Thyroid gland (tissue), 4 donors: ENCODE results near the gene ECSIT. TPM values are rescaled to one million over a fixed set of nuclear protein-coding genes. Genes with fewer than 3 reads are reported as not detected.

Experiments used
- DNase-seq, 2 donors: peaks; one replicate each; pipeline ENCODE4 v3.0.0-alpha.2; 2019
- H3K27ac ChIP-seq, 3 donors: fragments of 200-600 bp; sonication (generic); 1 replicate in 2 of 3; 2 replicates in 1 of 3; pipeline ENCODE4 v1.5.1; 2016 to 2019; ENCODE audit warnings: mild to moderate bottlenecking in 1 of 3, moderate library complexity in 1 of 3
- H3K27me3 ChIP-seq: fragments of 200-600 bp; sonication (generic); one replicate; pipeline ENCODE4 v1.5.1; 2019
- H3K36me3 ChIP-seq, 2 donors: fragments of 200-600 bp; sonication (generic); one replicate each; pipeline ENCODE4 v1.5.1; 2016 to 2019
- H3K4me1 ChIP-seq, 2 donors: fragments of 200-600 bp; sonication (generic); one replicate each; pipeline ENCODE4 v1.5.1; 2017 to 2019
- H3K4me3 ChIP-seq, 3 donors: fragments of 200-600 bp; sonication (generic); replicated peaks in 1 of 3; 1 replicate in 2 of 3; 2 replicates in 1 of 3; pipeline ENCODE4 v1.5.1; 2016; ENCODE audit warnings: mild to moderate bottlenecking in 1 of 3
- H3K9me3 ChIP-seq: fragments of 200-600 bp; sonication (generic); one replicate; pipeline ENCODE4 v1.5.1; 2017
- CTCF ChIP-seq, 6 experiments: fragments of 200-600 bp in 3 of 6; fragments of 450-650 bp in 3 of 6; sonication (generic) in 3 of 6; IDR thresholded peaks; one replicate each; pipeline ENCODE4 v1.5.1; 2016 to 2019; ENCODE audit warnings: antibody characterized with exemption in 6 of 6, mild to moderate bottlenecking in 2 of 6, inconsistent platforms in 1 of 6, moderate library complexity in 1 of 6
- POLR2A ChIP-seq, 2 donors: fragments of 450-650 bp; IDR thresholded peaks; one replicate each; pipeline ENCODE4 v1.6.1; 2017; ENCODE audit warnings: antibody characterized with exemption in 2 of 2, mild to moderate bottlenecking in 2 of 2, moderate library complexity in 1 of 2
- WGBS, 2 donors: methylation state at CpG; one replicate each; pipeline ENCODE4 v1.1.5; 2017; 5-methylcytosine and 5-hydroxymethylcytosine counted together
- intact Hi-C: fragments of 100-400 bp; cut with DNase I; formaldehyde crosslinking; loops from one replicate; pipeline ENCODE4 v1.15.1; 2023
- total RNA-seq, 4 donors: library from RNA; depleted of rRNA; stranded (reverse); fragments of >200 nt; gene quantifications; one replicate each; pipeline ENCODE4 v1.2.3, GENCODE V29; 2016

Gene ECSIT
- total RNA-seq, 4 donors from 2014 or later = 36.5 to 77.5 (median 68.9) TPM

DNA sequence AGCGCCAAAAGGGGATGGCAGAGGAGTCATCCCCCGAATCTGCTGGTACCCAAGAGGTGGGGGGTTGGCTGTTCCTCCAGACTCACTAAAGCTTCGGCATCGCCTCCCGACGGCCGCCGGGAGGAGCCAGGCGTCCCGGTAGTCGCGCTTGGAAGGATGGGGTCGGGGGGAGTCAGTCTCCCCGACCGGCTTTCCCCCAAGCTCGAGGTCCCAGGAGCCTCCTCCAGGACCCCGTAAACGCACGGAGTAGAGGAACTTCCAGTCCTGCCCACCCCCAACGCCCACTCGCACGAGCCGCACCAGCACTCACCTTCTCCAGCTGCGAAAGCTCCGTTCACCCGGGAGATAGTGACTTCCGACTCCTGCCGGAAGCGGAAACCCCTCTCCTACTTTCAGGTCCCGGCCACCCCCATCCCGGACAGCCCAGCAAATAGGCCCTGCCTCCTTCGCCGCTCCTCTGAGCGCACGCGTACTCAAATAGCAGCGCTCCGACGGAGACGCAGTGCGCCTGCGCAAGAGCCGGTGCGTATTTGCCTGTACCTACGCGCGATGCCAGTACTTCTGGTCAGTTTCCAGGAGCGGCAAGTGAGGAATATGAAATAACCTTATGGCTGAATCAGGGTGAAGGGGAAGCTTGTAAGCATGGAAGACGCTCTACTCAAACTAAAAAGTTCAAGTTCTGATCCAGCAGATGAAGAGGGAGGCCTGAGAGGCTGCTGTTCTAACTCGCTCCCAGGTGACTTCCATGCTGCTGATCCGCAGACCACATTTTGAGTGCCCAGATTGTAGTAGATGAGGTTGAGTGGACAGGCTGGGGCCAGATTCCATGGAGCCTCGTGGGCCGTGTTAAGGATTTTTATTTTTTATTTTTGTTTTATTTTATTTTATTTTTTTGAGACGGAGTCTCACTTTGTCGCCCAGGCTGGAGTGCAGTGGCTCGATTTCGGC lies 30.2 kb upstream of the ECSIT start, which contains the start of gene ELOF1:
Gene ELOF1, minus strand, starts transcription at position 350 of the 948 bp plus-strand sequence. CDS start 4,883 bp downstream, outside the sequence.
- no peaks in the 10 kb centered on the region for H3K27me3 ChIP-seq
- peak in 3 of 6 experiments; percentile 10 to 34 (median 15) for TF ChIP-seq CTCF (IDR thresholded peaks at IDR 0.05)
- peak in 1 of 2 donors; percentile 88 for TF ChIP-seq POLR2A (IDR thresholded peaks at IDR 0.05)
- H3K9me3 ChIP-seq = no peaks in the 10 kb centered on the region
- peak within 1 kb of the TSS; percentile 63 to 93 (median 63) for H3K4me3 ChIP-seq
- H3K4me1 ChIP-seq = peaks cover 14 to 15% of the 10 kb centered on the region in 2 donors
- intact Hi-C loops = no loop called here
- H3K27ac ChIP-seq = peak within 1 kb of the TSS; percentile 33 to 78 (median 39)
- 5 to 9% methylated on average over 20 to 39 of the region's 57 CpGs for WGBS, 2 donors
- DNase-seq = peak; percentile 99
- peaks cover 0 to under 1% of the 10 kb centered on the region in 2 donors for H3K36me3 ChIP-seq

- no peak for DNase-seq
- TF ChIP-seq POLR2A (IDR thresholded peaks at IDR 0.05) = no peak
- no peak for TF ChIP-seq CTCF (IDR thresholded peaks at IDR 0.05)
- Histone ChIP-seq H3K9me3 (no peaks in the 10 kb centered on the region), H3K36me3 (peaks cover 15 to 17% of the 10 kb centered on the region in 2 donors), H3K4me3 (no peak overlapping the region), H3K27ac (no peak overlapping the region), H3K4me1 (peaks cover 14 to 15% of the 10 kb centered on the region in 2 donors), H3K27me3 (no peaks in the 10 kb centered on the region)
- 81 to 88% methylated on average over 4 of the region's 4 CpGs for WGBS, 2 donors
- intact Hi-C loops = no loop called here
These were observed 27.9 kb upstream of the ECSIT start for GRCh38 chr19:11556634-11557420.

DNA sequence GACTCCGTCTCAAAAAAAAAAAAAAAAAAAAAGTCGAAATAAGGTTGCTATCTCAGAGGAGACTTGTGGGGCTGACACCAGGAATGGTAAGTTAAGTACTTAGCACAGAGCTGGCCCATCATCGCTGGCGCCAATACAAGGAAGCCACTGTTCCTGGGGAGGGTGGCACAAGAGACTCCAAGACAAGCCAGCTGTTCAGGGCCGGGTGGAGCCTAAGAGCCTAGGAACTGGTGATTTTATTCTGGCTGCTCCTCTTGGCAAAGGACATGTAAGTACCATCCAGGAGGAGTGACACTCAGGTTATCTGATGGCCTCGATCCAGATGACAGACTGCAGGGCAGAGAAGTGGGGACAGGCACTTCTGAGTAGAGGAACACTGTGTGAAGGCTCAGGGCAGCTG lies 26.3 kb upstream of the ECSIT start:
- TF ChIP-seq POLR2A (IDR thresholded peaks at IDR 0.05) = no peak
- TF ChIP-seq CTCF (IDR thresholded peaks at IDR 0.05) = no peak
- intact Hi-C loops = no loop called here
- H3K36me3 ChIP-seq = peaks cover 15 to 17% of the 10 kb centered on the region in 2 donors
- WGBS, 2 donors = 88 to 91% methylated on average over 6 of the region's 6 CpGs
- no peak overlapping the region for H3K27ac ChIP-seq
- H3K27me3 ChIP-seq = no peaks in the 10 kb centered on the region
- no peak overlapping the region for H3K4me3 ChIP-seq
- no peak for DNase-seq
- no peaks in the 10 kb centered on the region for H3K9me3 ChIP-seq
- peaks cover 14 to 15% of the 10 kb centered on the region in 2 donors for H3K4me1 ChIP-seq

- no peak for DNase-seq
- peaks cover 15 to 17% of the 10 kb centered on the region in 2 donors for H3K36me3 ChIP-seq
- no peak overlapping the region for H3K27ac ChIP-seq
- peaks cover 9 to 14% of the 10 kb centered on the region in 2 donors for H3K4me1 ChIP-seq
- H3K27me3 ChIP-seq = no peaks in the 10 kb centered on the region
- no peaks in the 10 kb centered on the region for H3K9me3 ChIP-seq
- WGBS, 2 donors = 81 to 91% methylated on average over 8 of the region's 12 CpGs
- H3K4me3 ChIP-seq = no peak overlapping the region
- intact Hi-C loops = no loop called here
- TF ChIP-seq POLR2A (IDR thresholded peaks at IDR 0.05) = no peak
- no peak for TF ChIP-seq CTCF (IDR thresholded peaks at IDR 0.05)
These were observed 25.2 kb upstream of the ECSIT start for GRCh38 chr19:11554160-11554559.
